Measurements from ENCODE around the gene TFEB.

DNA sequence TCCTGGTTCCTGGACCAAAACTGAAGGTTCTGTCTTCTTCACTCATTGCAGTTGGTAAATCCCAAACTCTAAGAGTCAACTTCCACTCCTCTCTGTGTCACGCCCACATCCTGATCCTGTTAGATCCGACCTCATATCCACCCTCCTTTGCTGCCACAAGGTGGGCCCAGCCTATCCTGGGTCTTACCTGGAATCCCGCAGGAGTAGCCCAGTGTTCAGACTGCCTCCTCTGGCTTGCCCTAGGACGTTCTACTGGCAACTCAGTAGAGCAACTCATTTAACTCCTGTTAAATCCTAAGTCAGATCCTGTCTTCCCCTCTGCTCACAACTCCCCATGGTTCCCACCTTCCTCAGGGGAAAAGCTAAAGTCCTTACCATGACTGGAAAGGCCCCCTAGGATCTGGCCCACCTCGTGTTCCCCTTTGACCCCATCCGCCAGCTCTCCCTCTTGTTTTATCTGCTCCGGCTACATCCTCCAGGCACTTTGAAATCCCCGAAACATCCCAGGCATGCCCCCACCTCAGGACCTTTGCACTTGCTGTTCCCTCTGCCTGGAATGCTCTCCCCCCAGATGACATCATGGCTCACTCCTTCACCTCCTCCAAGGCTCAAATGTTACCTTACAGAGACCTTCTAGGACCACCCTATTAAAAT lies 43.9 kb downstream of the TFEB start:
- TF ChIP-seq POLR2A (IDR thresholded peaks at IDR 0.05) (no peak), POLR2AphosphoS5 (IDR thresholded peaks at IDR 0.05) (no peak)
- TF ChIP-seq, protein P1, sequence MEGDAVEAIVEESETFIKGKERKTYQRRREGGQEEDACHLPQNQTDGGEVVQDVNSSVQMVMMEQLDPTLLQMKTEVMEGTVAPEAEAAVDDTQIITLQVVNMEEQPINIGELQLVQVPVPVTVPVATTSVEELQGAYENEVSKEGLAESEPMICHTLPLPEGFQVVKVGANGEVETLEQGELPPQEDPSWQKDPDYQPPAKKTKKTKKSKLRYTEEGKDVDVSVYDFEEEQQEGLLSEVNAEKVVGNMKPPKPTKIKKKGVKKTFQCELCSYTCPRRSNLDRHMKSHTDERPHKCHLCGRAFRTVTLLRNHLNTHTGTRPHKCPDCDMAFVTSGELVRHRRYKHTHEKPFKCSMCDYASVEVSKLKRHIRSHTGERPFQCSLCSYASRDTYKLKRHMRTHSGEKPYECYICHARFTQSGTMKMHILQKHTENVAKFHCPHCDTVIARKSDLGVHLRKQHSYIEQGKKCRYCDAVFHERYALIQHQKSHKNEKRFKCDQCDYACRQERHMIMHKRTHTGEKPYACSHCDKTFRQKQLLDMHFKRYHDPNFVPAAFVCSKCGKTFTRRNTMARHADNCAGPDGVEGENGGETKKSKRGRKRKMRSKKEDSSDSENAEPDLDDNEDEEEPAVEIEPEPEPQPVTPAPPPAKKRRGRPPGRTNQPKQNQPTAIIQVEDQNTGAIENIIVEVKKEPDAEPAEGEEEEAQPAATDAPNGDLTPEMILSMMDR (IDR thresholded peaks at IDR 0.05), result no peak
